NCI-H2081 (cell line): Measurements from ENCODE around the gene TMEM117.

ENCODE experiments used
- DNase-seq, 2 experiments: peaks; one replicate each; lab custom pipeline; 2025; lab: John Stamatoyannopoulos, UW

Gene TMEM117

DNA sequence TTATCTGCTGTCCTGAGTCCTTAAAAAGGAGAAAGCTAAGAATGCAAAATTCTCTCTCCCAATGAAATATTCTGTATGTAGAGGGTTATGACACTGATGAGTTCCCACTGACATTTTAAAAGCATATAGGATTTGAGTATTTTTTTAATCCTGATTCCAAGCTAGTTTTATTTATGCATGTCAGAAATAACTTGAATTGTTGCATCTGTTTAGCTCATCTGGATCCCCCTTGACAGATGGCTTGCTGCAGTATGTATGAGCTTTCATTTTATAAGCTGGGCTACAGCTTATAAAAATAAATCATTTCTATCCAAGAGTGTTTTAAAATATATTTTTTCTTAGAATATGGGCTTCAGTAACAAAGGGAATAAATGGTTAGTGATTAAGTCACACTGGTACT lies 545.0 kb downstream of the TMEM117 start:
- no peak for DNase-seq

DNA sequence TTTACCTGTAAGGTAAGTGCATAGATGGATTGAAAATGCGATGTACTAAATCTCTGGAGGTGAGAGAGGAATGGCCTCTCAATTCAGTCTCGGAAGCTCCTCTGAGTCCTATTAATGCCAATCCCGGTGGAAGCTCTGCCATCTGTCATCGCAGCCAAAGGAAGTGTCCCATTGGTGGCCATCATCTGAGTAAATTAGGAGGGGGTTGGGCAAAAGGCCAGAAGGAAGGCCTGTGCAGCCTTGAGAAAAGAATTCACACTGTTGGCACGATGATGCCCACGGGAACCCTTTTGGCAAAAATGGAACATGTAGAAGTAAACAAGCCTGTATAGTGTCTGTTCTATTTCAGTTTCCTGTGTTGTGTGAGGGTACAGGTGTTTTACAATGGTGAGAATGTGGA lies 545.5 kb downstream of the TMEM117 start:
- peak in 1 of 2 experiments; percentile 13 for DNase-seq

DNA sequence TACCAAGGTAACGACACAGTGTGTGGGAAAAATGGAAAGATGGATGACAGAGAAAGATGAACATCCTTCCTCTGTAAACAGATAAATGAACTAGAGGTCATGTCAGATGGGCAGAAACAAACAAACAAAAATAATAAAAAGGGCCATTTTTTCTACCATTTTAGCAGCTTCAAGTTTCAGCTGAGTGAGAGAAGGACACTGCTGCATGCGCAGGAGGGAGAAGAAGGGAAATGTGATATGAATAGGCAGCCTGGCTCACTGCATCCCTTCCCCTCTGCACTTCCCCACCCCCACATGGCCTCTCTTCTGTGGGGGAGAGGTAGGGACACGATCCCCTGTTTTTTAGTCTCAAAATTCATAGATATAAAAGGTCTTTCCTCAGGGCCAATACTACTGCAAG lies 548.3 kb downstream of the TMEM117 start:
- DNase-seq: no peak

DNA sequence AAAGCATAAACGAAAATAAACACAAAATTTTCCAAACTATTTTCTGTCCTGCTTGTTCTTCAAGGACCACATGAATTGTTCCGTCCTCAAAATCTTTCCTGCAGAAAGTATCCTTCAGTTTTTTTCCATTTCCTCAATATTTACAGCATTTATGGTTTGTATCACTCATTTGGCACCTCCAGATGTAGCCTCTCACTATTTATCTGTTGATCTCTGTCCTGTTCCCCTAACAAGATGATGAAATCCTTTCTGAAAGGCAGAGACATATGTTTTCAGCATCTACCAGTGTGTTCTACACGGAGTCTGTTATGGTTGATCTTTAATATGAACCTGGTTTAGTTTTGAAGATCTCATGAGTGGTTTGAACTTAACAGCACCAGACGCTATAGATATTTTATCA lies 550.1 kb downstream of the TMEM117 start:
- DNase-seq: no peak

DNA sequence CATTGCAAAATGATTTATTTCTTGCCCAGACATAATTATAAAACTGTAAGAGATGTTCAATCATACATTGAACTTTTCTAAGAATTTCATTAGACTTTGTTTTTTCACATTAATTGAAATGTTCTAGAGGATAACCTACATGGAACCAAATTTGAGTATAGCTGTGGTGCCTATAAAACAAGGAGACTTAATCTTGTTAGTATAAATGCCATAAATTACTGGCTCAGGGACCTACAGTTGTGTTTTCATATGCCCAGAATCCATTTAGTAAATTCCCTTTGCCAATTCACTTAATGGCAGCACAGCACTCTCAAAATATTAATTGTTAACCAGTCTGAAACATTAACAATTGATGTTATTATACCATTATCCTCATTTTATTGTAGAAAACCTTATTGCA lies 551.7 kb downstream of the TMEM117 start:
- DNase-seq: no peak

GRCh38 chr12:44389038-44389437 lies 553.2 kb downstream of the TMEM117 start:
- DNase-seq: no peak

- peak in 1 of 2 experiments; percentile 68 for DNase-seq
Measured at GRCh38 chr12:44389896-44390295, 554.0 kb downstream of the TMEM117 start.

DNA sequence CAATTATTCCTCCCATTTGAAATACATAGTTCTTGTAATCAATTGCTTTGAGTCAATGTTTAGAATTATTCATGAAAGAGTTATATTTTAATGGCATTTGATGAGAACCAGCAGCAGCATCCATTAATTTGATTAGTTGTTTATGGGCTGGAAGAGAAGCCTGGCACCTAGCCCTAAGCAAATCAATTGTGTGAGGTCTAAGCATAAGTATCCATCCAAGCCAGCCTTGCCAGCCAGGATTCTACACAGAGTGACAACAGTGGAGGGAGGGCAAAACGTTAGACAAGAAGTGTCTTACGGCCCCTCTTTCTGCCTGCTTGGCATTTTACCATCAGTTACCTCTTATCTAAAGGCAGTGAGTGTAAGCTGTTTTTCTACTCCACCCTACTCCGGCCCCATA lies 561.8 kb downstream of the TMEM117 start:
- no peak for DNase-seq

- no peak for DNase-seq
Measured at GRCh38 chr12:44403185-44403584, 567.3 kb downstream of the TMEM117 start.

DNA sequence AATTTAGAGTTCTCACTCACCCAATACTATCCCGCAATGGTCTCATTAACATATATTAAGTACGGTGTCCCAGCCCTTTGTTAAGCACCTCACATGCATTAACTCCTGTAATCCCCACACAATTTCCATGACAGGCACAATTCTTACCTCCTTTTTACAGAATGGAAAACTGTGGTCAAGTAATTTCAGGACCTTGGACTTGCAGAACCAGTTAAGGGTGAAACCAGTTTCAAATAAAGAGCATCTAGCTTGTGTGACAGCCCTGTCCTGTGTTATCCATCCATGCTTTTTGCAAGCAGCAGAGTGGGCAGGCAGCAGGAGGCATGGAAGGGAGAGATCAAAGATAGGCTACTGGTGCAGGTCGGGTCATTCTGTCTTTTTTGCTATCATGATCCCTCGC lies 569.4 kb downstream of the TMEM117 start:
- no peak for DNase-seq

GRCh38 chr12:44422559-44422958 lies 586.7 kb downstream of the TMEM117 start:
- no peak for DNase-seq

GRCh38 chr12:44428825-44429224 lies 592.9 kb downstream of the TMEM117 start:
- DNase-seq: no peak

GRCh38 chr12:44431647-44432343 lies 595.9 kb downstream of the TMEM117 start:
- DNase-seq: no peak

- no peak for DNase-seq
Measured at GRCh38 chr12:44433659-44434058, 597.8 kb downstream of the TMEM117 start.

GRCh38 chr12:44436756-44437155 lies 600.9 kb downstream of the TMEM117 start:
- DNase-seq: no peak
